HG03095 (cell line): ENCODE results near the gene SLC45A2.
"Not testable (repeated sequence)": the region's sequence is repeated elsewhere in the genome, so short reads cannot be mapped to it uniquely, and the experiment has no call there.

Experiments used
- ATAC-seq: cut with Tn5 transposase; IDR thresholded peaks from one replicate; pipeline ENCODE4 v1.9.1; 2021; ENCODE audit warnings: moderate library complexity; ENCODE audit not compliant: unreplicated experiment

SLC45A2 gene

GRCh38 chr5:33984671-33985124 lies at the start of gene SLC45A2:
Gene SLC45A2, minus strand, starts transcription at chr5:33984693. Its CDS starts 110 bp downstream, at chr5:33984583.
- no peak for ATAC-seq

- ATAC-seq: no peak
These were observed 47.5 kb upstream of the SLC45A2 start for GRCh38 chr5:34031966-34032365.

GRCh38 chr5:34031117-34031516 lies 46.6 kb upstream of the SLC45A2 start:
- ATAC-seq: no peak

- ATAC-seq: not testable (repeated sequence)
These were observed 46.1 kb upstream of the SLC45A2 start for GRCh38 chr5:34030585-34030984.

GRCh38 chr5:34030048-34030447 lies 45.6 kb upstream of the SLC45A2 start:
- ATAC-seq: no peak

- ATAC-seq: no peak
These were observed 43.9 kb upstream of the SLC45A2 start for GRCh38 chr5:34028349-34028748.

GRCh38 chr5:34026089-34026761 lies 41.7 kb upstream of the SLC45A2 start:
- ATAC-seq: no peak

GRCh38 chr5:34022121-34022705 lies 37.7 kb upstream of the SLC45A2 start:
- peak; percentile 83 for ATAC-seq

- no peak for ATAC-seq
These were observed 36.8 kb upstream of the SLC45A2 start for GRCh38 chr5:34021334-34021733.

- no peak for ATAC-seq
These were observed 36.2 kb upstream of the SLC45A2 start for GRCh38 chr5:34020726-34021125.

- no peak for ATAC-seq
These were observed 32.8 kb upstream of the SLC45A2 start for GRCh38 chr5:34017254-34017653.

GRCh38 chr5:34016750-34017149 lies 32.3 kb upstream of the SLC45A2 start:
- no peak for ATAC-seq

- ATAC-seq: no peak
These were observed 31.7 kb upstream of the SLC45A2 start for GRCh38 chr5:34016222-34016621.

GRCh38 chr5:34015120-34015822 lies 30.8 kb upstream of the SLC45A2 start:
- no peak for ATAC-seq

- ATAC-seq: no peak
These were observed 30.1 kb upstream of the SLC45A2 start for GRCh38 chr5:34014626-34015025.

- ATAC-seq: no peak
These were observed 29.1 kb upstream of the SLC45A2 start for GRCh38 chr5:34013547-34013946.

- no peak for ATAC-seq
These were observed 28.3 kb upstream of the SLC45A2 start for GRCh38 chr5:34012791-34013190.

GRCh38 chr5:34011536-34011935 lies 27.0 kb upstream of the SLC45A2 start:
- no peak for ATAC-seq

- not testable (repeated sequence) for ATAC-seq
These were observed 25.7 kb upstream of the SLC45A2 start for GRCh38 chr5:34010146-34010545.

GRCh38 chr5:34009610-34010009 lies 25.1 kb upstream of the SLC45A2 start:
- ATAC-seq: no peak

GRCh38 chr5:34008802-34009201 lies 24.3 kb upstream of the SLC45A2 start:
- no peak for ATAC-seq
